Limb (tissue), 2 donors: ENCODE results near the gene LRRC42.

ENCODE experiments used
- DNase-seq, 2 donors: peaks; one replicate each; pipeline ENCODE4 v3.0.0-alpha.2; 2016; ENCODE audit errors: extremely low spot score in 2 of 2

Gene LRRC42

GRCh38 chr1:53946252-53947171 is at the start of gene LRRC42:
TSS of gene LRRC42 (plus strand) at chr1:53946350. CDS start at chr1:53952000, 5,650 bp downstream.
- DNase-seq = no peak

DNA sequence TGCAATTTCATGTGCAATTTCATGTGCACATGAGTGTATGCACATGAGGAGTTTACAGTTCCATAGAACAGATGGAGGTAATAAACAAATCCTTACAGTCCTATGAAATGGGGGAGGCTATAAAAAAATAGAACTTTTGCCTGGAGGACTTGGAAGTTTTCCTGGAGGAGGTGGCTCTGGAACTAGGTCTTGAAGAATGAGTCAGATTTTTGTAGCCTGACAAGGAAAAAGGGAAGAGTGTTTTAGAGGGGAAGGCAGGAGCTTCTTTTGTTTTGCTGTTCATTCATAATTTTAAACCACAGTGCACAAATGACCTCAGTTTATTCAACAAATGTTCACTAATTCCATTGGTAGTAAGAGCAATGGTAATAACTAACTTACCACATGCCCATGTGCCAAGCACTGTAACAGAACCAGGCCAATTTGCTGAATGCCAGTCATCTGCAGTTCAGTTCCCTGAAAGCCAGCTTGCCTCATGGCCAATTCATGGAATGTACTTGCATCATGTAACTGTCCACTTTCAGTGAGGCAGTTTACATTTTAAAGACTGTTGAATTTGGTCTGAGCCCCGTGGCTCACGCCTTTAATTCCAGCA is 49.4 kb upstream of the LRRC42 start:
- peak in 1 of 2 donors; percentile 29 for DNase-seq

DNA sequence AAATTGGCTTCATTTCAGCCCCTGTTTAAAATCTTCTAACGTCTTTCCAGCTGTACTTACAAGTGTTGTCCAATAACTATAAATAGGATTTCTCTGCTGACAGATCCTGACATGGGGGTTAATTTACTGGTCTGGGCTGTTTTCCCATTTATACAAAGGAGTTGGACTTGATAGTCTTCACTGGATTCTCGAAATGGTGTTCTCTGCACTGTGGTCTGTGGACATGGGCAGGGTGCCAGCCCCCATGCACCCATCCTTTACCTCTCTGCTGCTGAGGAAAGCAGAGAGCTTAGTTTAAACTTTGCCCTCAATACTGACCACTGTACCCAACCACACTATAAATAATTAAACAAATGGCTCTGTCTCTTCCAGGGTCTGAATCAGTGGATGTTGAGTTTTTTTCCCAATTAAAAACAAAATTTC is 46.9 kb upstream of the LRRC42 start:
- DNase-seq = peak; percentile 60

GRCh38 chr1:53899708-53900107 is 46.4 kb upstream of the LRRC42 start:
- DNase-seq = no peak

DNA sequence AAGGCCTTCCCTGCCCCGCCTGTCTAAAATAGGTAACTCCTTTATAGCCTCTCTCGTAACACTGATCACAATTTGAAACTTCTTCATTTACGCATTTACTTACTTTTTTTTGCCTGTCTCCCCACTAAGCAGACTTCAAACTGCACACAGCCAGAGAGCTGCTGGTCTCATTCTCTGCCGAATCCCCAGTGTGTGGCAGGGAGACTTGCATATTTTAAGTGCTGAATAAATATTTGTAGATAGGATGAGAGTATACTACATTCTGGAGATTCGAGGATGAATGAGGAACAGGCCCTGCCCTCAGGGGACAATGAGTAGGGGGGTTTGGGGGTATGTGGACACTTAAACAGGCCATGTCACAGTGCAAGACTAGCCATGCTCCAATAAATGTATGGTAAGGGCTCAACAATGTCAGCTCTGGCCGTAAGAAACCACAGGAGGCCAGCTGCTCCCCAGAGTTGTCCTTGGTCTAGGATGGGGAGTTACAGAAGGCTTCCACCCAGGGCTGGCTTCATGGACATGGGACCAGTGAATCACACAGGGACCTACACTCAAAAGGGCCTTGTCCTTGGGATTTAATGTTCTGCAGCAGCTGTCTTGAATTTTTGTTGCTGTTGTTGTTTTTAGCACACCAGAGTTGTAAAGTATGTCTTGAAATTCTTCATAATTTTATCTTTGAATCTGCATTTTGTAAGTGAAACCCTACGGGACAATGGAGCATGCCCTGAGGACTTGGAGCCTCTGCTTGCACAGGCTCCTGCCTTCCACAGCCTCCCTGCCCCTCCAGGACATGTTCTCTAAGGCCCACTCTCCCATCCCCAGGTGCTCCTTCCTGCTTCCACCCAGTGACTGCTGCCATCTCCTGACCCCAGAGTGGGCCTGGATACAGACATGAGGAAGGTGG is 43.7 kb upstream of the LRRC42 start:
- no peak for DNase-seq

DNA sequence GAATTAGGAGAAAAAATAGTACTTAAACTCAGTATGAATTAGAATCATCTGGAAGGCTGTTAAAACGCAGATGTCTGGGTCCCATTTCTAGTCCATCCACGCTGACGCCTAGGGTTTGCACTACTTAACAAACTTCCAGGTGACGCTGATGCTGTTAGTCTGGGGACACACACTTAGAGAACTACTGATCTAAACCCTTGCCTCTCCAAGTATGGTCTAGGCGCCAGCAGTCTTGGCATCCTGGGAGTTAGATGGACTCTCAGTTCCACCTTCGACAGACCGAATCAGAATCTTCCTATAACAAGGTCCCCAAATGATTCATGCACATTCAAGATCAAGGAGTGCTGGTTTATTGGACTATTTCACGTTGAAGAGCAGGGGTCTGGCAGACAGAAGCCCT is 40.6 kb upstream of the LRRC42 start:
- no peak for DNase-seq

DNA sequence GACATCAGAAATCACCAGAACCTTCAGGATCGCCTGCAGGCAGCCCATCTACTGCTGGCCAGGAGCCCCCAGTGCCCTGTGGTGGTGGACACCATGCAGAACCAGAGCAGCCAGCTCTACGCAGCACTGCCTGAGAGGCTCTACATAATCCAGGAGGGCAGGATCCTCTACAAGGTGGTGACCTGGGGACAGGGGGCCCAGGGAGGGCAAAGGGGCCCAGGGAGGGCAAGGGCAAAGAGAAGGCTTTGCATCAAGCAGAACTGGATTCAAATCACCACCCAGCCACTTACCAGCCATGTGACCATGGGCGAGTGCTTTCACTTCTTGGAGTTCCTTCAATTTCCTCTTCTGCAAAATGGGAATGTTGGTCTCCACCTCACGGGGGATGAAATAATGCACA is 40.0 kb upstream of the LRRC42 start:
- DNase-seq = no peak

- DNase-seq = no peak
These were observed 36.2 kb upstream of the LRRC42 start for GRCh38 chr1:53909946-53910345.

- no peak for DNase-seq
These were observed 34.7 kb upstream of the LRRC42 start for GRCh38 chr1:53911442-53911841.

- no peak for DNase-seq
These were observed 32.7 kb upstream of the LRRC42 start for GRCh38 chr1:53913352-53914033.

DNA sequence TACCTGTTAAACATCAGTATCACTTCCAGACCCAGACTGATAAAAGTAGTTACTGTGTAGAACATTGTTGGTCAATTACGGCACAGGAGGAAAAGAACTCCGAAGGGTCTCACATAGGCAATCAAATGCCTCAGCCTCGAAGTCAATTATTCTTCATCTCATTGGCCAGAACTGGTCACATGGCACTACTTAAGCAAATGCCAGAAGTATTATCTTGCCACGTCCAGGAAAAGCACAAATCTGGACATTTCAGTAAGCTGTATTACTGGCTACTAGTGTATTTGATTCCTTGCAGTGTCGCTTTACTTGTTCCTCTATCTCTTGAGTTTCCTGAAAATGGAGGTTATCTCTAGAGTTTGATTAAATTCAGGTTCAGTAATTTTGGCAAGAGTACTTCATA is 27.8 kb upstream of the LRRC42 start:
- DNase-seq = no peak

DNA sequence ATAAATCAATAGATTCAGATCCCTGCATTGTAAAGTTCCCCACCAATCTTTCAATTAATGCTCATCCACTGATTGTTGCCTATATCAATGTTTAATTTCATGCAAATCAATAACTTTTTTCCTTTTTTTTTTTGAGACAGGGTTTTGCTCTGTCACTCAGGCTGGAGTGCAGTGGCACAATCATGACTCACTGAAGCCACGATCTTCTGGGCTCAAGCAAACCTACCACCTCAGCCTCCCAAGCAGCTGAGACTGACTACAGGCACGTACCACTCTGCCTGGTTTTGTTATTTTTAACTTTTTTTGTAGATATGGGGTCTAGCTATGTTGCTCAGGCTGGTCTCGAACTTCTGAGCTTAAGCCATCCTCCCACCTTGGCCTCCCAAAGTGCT is 26.5 kb upstream of the LRRC42 start:
- no peak for DNase-seq

- DNase-seq = no peak
These were observed 18.7 kb upstream of the LRRC42 start for GRCh38 chr1:53927376-53927881.

DNA sequence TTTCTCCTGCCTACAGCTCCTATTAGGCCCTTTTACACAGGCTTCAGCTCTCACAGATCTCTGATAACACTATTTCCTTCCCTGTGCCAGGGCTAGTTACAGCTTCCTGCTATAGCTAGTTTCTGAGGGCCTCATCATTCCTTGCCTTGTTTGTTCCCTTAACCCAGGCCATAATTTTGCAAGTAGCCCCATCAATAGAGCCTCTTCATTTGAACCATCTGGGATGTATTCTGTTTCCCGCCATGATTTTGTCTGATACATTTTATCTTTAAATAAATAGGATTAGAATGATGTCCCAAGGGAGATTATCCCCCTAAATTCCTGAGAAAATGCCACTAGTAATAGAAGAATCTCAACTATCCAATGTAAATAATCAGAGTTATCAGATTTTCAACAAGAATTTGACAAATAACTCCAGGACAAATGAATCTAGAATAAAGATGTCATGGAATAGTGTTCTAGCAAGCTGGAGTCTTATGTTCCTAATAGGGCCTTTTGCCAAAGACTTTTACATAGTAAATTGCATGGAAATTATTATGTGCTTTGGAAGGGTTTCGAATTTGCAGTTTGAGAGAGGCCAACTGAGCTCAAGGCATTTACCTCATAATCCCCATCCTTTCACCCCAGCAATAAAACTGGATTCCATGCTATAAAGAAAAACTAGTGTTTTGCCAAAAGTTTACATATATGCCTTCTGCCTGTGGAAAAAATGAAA is 16.7 kb upstream of the LRRC42 start:
- DNase-seq = peak in 1 of 2 donors; percentile 65

- no peak for DNase-seq
These were observed 15.2 kb upstream of the LRRC42 start for GRCh38 chr1:53930932-53931331.

GRCh38 chr1:53931523-53931922 is 14.6 kb upstream of the LRRC42 start:
- DNase-seq = no peak

- no peak for DNase-seq
These were observed 11.9 kb upstream of the LRRC42 start for GRCh38 chr1:53934170-53934765.

GRCh38 chr1:53936430-53936829 is 9.7 kb upstream of the LRRC42 start:
- no peak for DNase-seq

GRCh38 chr1:53938136-53938830 is 7.9 kb upstream of the LRRC42 start:
- DNase-seq = no peak
